Testis (tissue), 2 donors: ENCODE results near the gene EME1.

ENCODE experiments used
- CTCF ChIP-seq, 3 experiments: fragments of 450-650 bp in 2 of 3; fragments of 200-600 bp in 1 of 3; sonication (generic) in 1 of 3; IDR thresholded peaks; one replicate each; pipeline ENCODE4 v1.5.1; 2016 to 2019; ENCODE audit warnings: antibody characterized with exemption in 3 of 3, mild to moderate bottlenecking in 2 of 3, moderate library complexity in 1 of 3
- POLR2A ChIP-seq: fragments of 450-650 bp; IDR thresholded peaks from one replicate; pipeline ENCODE4 v1.6.1; 2017; ENCODE audit warnings: antibody characterized with exemption, mild to moderate bottlenecking, moderate library complexity

GRCh38 chr17:50386510-50386909 lies 13.5 kb downstream of the EME1 start:
- TF ChIP-seq CTCF (IDR thresholded peaks at IDR 0.05) (no peak), POLR2A (no peak)
